Stimulated activated CD4-positive, alpha-beta T cell treated with anti-CD3 and anti-CD28 coated beads, Interleukin-1b, Interleukin-23, amount 100 ng/mL, for 1 hour (primary cell): ENCODE results near the gene APAF1.
A peak's percentile ranks its signal among the peaks of the same experiment; 100 is the strongest.

Experiments
- DNase-seq, 2 donors: peaks; one replicate each; pipeline ENCODE4 v3.0.0-alpha.2; 2020; ENCODE audit warnings: low read depth in 2 of 2

The APAF1 gene

DNA sequence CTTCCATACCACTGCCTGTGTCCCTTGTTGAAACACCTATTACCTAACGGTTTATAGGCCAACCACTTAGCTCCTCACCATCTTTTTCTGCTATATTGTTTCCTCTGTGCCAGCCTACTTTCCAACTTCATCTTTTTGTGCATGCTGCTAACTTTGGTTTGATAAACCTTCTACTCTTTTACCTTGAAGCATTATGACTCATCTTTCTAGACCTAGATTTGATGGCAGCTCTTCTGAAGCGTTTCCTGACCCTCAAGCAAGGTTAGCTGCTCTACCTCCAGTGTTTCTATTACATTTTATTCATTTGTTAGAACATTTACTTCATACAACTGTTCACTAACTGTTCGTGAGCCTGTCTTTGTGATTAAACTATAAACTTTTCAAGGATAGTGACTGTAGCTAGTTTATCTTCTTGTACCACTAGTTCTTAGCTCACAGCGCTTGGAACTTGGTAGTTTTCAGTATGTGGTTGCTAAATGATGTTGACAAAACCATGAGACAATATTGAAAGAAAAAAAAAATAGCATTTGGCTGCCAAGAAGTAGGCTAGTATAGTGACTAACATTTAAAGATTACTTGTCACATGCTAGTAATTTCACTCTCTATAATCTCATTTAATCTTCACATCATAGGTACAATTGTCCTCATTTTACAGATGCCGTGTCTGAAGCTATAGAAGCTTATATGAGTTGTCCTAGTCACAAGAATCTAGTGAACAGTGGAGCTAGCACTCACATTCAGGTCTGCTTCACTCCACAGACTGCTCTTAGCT lies 79.5 kb downstream of the APAF1 start:
- DNase-seq, result no peak

DNA sequence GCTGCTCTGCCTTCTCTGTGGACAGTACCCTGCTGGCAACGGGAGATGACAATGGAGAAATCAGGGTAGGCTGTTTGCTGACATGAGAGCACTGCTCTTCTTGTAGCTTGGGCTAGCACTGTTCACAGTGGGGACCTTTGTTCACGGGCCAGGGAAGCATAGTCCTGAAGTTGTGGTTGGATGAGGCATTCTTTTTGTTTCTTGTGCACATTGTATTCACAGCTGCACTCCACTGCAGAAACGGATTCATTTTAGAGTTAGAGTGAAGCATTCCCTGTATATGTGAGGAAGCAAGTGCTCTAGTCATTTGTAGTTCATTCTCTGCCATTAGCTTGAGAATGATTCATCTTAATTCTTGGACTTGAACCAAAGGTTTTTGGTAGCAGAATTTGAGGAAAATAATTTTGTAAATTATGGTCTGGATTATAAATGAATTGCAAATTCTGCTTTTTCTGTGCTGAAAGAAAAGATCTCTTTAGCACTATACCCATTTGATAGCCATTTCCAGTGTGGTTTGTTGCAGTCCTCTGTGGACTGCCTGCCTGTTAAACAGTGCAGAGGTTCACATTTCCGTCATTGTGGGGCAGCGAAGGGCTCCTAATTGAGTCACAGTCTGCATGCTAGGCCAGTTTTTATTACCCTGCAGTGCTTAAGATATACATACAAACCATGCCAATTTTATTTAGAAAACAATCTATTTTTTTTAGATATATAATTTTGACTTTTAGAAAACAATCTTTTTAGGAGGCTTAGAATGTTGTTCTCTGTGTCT lies 80.6 kb downstream of the APAF1 start:
- peak in 1 of 2 donors; percentile 16 for DNase-seq

DNA sequence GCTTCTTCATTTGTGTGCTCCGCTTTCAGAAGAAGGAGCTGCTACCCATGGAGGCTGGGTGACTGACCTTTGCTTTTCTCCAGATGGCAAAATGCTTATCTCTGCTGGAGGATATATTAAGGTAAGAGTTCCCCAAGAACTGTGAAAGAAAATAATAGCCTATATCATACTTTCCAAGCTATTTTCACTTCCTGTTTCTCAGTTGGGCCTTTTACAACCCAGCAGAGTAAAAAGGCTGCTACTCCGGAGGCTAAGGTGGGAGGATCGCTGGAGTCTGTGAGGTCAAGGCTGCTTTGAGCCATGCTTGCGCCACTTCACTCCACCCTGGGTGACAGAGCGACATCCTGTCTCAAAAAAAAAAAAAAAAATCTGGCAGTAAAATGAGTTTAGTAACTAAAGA lies 82.1 kb downstream of the APAF1 start:
- no peak for DNase-seq

GRCh38 chr12:98730412-98730811 lies 85.3 kb downstream of the APAF1 start:
- DNase-seq, result no peak

DNA sequence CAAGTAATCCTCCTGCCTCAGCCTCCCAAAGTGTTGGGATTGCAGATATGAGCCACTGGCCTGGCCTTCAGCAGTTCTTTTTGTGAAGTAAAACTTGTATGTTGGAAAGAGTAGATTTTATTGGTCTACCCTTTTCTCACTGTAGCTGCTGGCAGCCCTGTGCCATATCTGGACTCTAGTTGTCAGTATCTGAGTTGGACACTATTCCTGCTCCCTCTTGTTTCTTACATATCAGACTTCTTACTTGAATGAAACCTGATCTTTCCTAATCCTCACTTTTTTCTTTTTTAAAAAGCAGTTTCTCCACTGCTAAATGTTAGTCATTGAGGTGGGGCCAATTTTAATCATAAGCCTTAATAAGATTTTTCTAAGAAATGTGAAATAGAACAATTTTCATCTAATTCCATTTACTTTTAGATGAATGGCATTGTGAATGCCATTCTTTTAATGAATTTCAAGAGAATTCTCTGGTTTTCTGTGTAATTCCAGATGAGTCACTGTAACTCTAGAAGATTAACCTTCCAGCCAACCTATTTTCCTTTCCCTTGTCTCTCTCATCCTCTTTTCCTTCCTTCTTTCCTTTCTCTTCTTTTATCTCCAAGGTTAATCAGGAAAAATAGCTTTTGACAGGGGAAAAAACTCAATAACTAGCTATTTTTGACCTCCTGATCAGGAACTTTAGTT lies 88.7 kb downstream of the APAF1 start:
- DNase-seq, result no peak

DNA sequence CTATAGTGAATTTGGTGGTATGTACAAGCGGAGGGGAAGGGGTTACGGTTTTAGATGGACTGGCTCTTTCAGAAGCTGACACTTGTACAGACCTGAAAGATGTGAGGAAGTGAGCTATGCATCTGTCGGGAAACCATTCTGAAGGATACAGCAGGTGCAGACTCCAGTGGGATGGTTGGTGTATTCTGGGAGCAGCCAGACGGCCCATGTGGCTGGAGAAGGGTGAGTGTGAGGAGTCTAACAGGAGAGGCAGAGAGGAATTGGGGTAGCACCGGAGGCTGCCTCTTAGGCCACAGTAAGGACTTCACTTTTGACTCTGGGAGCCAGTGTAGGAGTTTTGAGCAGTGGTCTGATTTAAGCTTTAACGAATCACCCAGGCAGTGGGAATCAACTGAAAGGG lies 90.7 kb downstream of the APAF1 start:
- no peak for DNase-seq

DNA sequence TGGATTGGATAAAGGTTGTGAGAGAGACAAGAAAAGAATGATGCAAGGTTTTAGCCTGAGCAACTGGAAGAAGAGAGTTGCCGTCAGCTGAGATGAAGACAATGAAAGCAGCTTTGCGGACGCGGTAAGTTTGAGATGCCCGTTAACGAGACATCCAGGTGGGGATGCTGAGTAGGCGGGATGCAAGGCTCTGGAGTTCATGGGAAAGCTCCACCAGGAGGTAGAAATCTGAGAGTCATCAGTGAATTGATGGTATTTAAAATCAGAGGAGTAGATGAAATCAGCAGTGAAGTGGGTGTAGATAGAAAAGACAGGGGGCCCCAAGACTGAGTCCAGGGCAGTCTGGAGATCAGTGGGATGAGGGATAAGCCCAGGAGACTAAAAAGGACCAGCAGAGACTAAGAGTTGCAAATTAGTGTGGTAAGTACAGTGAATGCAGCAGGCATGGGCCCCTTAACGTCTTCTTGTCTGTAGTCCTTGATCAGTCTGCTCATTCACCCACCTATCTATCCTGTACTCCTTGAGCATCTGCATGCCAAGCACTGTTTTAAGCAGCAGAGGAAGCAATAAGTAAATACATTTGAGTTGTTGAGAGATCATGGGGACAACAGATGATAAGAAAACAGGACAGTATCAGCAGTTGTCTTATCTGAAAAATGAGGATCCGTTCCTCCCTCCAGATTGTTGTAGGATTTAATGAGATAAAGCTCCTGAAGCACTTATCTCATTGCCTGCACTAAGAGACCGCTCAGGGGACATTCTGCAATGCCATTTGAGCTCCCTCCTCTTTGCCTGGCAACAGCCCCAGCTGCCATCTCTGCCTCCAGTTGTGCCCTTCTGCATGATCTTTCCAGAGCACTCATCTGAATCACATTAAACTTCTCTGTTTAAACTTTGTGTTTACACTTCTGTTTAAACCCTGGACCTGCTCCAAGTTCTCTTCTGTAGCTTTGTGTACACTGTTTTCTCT lies 91.5 kb downstream of the APAF1 start:
- DNase-seq, result no peak

DNA sequence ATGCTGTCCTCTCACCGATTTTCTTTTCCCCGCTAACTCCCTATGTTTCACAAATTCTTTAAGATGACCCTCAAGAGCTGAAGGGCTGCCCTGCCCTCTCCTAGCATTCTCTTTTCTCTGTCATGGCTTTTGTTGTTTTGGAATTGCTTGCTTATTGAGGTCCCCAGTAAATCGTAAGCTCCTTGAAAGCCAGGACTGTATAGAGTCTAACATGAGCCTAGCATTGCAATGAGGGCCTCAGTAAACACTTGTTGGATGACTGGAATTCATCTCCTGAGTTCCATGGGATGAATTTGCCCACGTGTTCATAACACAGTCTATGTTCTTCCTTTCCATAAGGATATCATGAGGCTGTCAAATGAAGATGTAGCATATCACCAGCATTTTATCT lies 92.2 kb downstream of the APAF1 start:
- no peak for DNase-seq

DNA sequence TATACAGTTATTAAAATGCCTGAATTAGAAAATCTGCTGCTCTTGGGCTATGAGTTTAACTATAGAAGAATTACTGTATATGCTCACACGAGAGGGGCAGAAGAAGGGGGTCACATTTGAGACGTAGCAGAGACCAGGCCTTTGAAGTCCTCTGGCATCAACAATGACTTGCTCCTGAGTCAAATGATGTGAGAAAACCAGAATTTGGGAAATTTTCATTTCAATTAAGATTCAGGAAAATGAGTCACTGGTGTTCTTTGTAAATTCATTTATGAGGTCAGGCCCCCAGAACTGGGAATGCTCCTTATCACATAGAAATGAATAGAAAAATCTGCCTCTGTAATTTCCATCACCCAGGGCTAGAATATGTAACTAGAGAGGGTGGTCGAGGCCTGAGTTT lies 92.9 kb downstream of the APAF1 start:
- DNase-seq, result no peak

GRCh38 chr12:98738539-98738938 lies 93.4 kb downstream of the APAF1 start:
- DNase-seq, result no peak

GRCh38 chr12:98740751-98741150 lies 95.7 kb downstream of the APAF1 start:
- DNase-seq, result no peak

DNA sequence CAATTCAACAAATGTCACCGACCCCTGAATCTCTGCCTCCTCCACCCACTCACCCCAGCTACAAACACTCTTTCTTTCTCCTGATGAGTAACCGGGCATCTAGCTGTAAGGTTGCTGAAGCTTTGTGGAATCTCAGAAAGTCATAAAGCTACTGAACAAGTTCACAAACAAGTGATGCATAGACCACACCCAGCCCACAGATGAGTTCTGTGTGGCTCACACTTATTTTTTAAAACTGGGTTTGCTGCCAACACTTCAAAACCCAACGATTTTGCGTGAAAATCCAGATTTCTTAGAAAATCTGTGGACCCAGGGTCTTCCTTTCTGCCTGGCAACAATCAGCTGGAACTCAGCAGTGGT lies 96.1 kb downstream of the APAF1 start:
- no peak for DNase-seq

DNA sequence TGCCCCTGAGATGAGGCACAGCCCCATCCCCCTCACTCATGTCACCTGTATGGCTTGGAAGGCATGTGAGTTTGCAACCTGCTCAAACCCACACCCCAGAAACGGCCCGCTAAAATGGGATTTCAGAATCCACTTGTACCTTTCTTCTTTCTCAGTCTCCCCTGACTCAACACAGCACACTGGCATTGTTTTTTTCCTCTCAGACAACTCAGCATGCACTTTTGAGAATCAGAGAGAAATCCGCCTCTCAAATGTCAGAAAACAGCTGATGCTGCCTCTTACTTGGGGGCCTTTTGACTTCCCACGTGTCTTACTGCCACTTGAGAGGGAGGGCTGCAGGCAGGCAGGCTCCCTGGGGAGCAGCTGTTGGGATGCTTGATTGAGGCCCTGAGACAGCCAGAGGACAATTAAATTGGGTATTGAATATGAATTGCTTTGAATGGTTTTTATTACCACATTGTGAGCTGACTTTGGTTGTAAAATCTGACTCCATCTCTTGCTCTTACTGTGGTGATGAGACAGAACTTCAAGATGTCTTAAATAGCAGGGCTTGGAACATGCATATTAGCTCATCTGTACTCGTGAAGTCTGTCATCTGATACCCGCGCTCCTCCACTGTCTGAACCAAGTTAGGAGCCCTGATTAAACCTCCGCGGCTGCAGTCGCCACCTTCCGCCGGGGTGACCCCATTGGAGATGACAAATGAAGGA lies 96.6 kb downstream of the APAF1 start:
- DNase-seq, result no peak

DNA sequence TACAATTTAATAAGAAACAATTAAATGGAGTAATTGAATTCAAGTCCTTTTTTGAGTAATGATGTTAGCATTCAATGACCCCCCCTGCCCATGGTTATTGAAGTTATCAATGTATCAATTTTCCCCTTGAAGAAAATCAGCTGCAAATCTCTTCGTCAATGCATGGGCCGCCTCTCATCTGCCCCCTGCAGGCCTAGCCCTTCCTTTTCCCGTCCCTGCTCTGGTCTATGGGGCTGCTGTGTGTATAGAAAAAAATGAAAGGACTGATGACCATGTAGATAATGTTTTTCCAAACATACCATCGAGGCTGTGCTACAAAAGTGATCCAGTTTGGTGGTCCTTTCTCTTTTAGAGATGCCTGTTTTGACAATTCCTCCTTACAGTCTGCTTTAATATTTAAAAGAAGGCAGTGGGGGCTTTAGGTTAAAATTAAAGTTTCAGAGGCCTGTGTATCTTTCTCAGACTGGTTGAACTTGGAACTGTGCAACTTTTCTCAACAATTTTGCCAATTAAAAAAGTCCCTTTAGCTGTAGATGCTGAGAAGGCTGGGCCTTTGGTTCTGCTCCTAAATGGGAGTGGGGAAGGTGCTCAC lies 98.4 kb downstream of the APAF1 start:
- DNase-seq, result no peak

DNA sequence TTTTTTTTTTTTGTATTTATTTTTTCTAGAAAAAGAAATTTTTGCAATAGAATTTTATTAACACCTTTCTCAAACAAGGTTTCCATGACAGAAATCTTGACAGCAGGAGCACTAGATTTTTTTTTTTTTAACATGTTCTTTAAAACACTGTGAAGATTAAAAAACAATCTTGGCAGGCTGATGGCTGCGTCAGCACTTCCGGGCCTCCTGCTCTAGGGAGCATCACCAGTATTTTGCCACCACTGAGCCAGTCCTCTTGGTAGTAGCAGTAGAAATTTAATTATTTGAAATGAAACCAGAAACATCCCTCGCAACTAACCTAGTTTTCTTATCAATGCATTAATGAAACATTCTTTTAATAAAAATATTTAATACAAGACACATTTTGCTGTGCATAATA lies 99.6 kb downstream of the APAF1 start:
- no peak for DNase-seq

GRCh38 chr12:98745578-98746391 lies 100.7 kb downstream of the APAF1 start:
- DNase-seq, result no peak

DNA sequence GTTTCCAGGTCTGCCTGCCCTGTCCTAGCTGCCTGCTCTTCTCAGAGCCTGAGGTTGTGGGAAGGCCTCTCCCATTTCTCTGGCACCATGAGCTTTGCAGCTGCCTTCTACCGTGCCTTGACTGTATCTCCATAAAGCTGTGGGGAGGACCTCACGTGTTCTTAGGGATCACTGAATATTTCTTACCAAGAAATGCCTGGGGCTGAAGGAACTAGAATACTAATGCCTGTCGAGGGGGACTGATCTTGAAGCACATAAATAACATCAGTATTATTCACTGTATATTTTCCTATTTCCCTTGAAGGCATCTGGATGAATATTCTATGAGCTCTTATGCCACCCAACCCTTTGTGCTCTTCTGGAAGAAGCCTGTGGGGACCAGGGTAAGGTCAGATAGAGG lies 103.4 kb downstream of the APAF1 start:
- DNase-seq, result no peak

DNA sequence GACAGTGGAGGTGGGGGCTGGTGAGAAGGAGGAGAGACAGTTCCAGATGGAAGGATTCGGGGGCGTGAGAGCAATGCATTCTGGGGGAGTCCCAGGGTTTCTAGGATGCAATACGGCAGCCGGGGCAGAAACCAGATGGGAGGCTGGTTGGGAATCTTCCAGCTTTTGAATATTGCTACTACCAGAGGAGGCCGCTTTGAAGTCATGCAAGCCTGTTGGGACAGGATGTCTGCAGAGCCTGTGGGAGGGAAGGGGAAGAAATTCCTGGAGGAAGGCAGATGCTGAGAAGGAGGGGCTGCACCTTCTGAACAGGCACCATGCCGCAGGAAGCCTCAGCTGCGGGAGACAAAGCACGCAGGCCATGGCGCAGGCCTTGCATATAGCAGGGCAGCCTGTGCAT lies 105.4 kb downstream of the APAF1 start:
- DNase-seq, result no peak

DNA sequence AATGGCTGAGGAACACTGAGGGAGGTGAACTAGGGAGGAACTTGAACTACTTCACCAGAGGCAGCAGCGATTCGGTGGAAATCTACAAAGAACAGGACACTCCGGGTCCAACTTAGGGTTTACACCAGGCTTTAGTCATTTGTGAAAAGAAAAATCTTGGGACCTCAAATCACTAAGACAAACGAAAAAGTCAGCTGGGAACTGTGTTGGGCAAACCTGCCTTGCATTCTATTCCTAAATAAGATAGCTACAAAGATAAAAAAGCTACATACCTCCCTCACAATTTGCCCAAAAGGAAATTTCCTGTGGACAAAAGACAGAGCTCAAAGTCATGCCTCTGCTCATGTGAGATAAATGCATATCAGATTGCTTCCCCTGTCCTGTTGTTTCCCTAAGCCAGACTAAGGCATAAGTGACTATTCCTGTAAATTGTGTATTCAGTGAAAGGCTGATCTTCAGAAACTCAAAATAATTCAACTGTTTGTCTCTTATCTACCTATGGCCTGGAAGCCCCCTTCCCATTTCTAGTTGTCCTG lies 106.6 kb downstream of the APAF1 start:
- DNase-seq, result no peak

DNA sequence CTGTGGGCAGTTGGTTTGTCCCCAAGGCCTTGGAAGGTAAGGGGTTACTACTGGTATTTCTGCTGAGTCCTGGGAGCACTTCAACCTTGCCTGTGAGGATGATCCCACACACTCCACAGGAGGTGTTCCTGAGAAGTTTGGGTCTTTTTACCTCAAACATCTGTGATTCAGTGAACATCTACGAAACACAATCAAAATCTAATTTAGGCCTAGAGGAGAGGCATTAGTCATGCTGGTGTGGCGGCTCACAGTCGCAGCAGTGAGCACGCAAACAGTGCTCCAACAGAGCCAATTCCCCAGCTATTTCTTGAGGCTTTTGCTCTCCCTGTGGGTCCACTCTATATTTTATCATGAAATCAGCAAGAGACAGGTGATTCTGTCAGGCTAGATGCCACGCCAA lies 107.6 kb downstream of the APAF1 start:
- no peak for DNase-seq
